GM13976 (cell line): ENCODE results near the gene S100A12.

Experiments
- DNase-seq: peaks from one replicate; pipeline ENCODE4 v3.0.0; 2012; ENCODE audit warnings: low spot score
- CTCF ChIP-seq: IDR thresholded peaks from 2 replicates; pipeline ENCODE4 v1.5.1; 2012; ENCODE audit warnings: borderline replicate concordance, mild to moderate bottlenecking; ENCODE audit not compliant: insufficient read depth; ENCODE audit errors: extremely low read depth, missing control alignments, control extremely low read depth
- in situ Hi-C: fragments of 300-500 bp; cut with MboI; formaldehyde crosslinking; loops from one replicate; pipeline ENCODE4 v1.12.0; 2022; ENCODE audit warnings: low sequenced_read_pairs, mixed read lengths, inconsistent platforms; ENCODE audit not compliant: unreplicated experiment

Gene S100A12

GRCh38 chr1:153404768-153405167, 29.3 kb upstream of the S100A12 start:
- in situ Hi-C loops = no loop called here
- peak; percentile 41 for TF ChIP-seq CTCF
- DNase-seq = peak; percentile 65

DNA sequence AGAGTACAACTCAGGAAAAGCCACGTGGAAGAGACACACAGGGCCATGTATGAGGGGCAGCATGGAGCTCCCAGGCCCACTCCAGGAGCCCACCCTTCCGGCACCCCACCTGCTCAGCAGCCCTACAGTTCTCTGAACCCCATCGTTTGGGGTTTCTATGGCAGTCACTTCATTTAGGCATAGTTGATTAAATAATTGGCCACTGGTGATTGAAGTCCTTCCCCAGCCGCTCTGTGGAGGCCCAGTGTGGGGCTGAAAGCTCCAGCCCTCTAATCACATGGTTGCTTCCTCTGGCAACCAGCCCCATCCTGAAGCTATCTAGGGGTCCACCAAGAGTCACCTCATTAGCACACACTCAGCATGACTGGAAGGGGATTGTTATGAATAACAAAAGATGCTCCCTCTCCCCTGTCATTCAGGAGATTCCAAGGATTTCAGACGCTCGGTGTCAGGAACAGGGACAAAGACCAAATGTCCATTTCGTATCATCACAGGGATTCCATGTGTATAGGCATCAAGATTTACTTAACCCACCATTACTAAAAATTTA, 28.7 kb upstream of the S100A12 start:
- TF ChIP-seq CTCF = no peak
- DNase-seq = no peak
- in situ Hi-C loops = no loop called here

DNA sequence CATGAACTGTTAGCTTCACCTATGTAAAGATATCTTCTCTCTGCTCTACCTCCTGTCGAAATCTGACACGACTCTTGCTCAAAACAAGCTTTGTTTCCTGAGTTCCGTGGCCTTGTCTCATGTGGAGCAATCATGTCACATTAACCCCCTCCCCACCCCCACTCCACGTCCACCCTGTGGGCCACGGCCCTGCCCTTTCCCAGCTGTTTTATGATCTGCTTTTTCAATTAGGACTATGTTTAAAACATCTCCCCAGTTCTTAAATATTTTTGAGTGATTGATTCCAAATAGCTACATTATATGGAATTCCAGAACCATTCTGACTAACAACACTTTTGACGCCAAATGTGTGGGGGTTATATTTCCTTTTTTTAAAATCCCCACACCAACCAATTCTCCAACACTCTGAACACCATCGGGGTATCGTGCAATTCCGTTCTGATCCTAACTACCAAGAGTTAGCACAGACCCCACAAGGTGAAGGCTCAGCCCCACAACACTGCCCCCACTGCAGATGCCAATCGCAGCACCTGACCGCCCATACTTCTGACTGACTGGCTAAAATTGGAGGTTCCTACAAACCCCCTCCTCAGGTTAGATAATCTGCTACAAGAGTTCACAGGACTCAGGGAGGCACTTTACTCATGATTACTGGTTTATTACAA, 28.1 kb upstream of the S100A12 start:
- no peak for TF ChIP-seq CTCF
- in situ Hi-C loops = no loop called here

GRCh38 chr1:153402226-153402625, 26.8 kb upstream of the S100A12 start:
- TF ChIP-seq CTCF = no peak
- in situ Hi-C loops = no loop called here
- no peak for DNase-seq

More for the DNA sequence above, 28.1 kb upstream of the S100A12 start:
- no peak for DNase-seq

- in situ Hi-C loops = no loop called here
- no peak for DNase-seq
- TF ChIP-seq CTCF = no peak
These were observed 26.0 kb upstream of the S100A12 start for GRCh38 chr1:153401461-153401860.

DNA sequence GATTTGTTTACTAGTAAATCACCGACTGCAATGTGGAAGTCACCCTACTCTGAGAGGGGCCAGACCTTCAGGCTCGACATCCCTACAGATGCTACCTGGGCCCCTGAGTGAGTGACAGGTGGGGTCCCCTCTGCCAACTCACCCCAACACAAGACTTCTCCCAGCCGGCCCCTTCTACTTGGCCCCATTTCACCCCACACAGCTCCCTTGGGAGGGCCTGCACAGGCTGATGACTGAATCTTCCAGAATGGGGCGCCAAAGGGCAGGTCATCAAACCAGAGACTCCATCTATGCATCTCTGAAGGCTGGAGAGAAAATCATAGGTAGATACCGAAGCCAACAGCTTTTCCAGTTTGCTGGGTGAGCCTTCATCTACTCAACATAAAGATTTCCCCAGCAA, 24.8 kb upstream of the S100A12 start:
- DNase-seq = peak; percentile 23
- in situ Hi-C loops = no loop called here
- TF ChIP-seq CTCF = no peak

- no peak for TF ChIP-seq CTCF
- no peak for DNase-seq
- in situ Hi-C loops = no loop called here
These were observed 24.1 kb upstream of the S100A12 start for GRCh38 chr1:153399401-153400055.
